ENCODE data around the gene SLC39A1. TPM values are rescaled to one million over a fixed set of nuclear protein-coding genes. Genes with fewer than 3 reads are reported as not detected.
"Not testable (repeated sequence)": the region's sequence is repeated elsewhere in the genome, so short reads cannot be mapped to it uniquely, and the experiment has no call there.

SLC39A1 gene
- total RNA-seq: 10 to 100 TPM; 51.0 to 52.1 TPM

- peak; percentile 99 for DNase-seq
- Mint-ChIP-seq H3K4me1 (ENCODE audit: low read depth) (peaks cover 51% of the 10 kb centered on the region), H3K27ac (peak within 1 kb of the TSS; percentile 88), H3K27me3 (ENCODE audit: low read depth) (no peaks in the 10 kb centered on the region), H3K36me3 (ENCODE audit: low read depth) (peaks cover 15% of the 10 kb centered on the region), H3K4me3 (peak within 1 kb of the TSS; percentile 82), H3K9me3 (no peaks in the 10 kb centered on the region)
- intact Hi-C loops (cut with micrococcal nuclease): loop anchor here (1.0 to 10.0 kb wide), 7 partner anchors 14 to 1042 kb away; partner anchors contain the start of genes ILF2, JTB, RPS27 and S100A6
- CTCF ChIA-PET: interaction anchor here (0.8 to 2.6 kb wide), 7 partner anchors 15 to 146 kb away, joined by 3 to 12 read pairs (median 5); partner anchors contain the start of genes DENND4B, JTB and RAB13
Observed at GRCh38 chr1:153963030-153963849, at the start of gene SLC39A1. SLC39A1 (minus strand) TSS chr1:153963537; CDS start chr1:153962715, 822 bp downstream.

DNA sequence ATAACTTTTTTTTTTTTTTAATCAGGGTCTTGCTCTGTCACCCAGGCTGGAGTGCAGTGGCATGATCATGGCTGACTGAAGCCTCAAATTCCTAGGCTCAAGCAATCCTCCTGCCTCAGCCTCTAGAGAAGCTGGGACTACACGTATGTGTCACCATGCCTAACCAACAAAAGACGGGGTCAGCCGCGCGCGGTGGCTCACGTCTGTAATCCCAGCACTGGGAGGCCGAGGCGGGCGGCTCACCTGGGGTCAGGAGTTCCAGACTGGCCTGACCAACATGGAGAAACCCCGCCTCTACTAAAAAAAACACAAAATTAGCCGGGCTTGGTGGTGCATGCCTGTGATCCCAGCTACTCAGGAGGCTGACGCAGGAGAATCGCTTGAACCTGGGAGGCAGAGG is 49.2 kb upstream of the SLC39A1 start:
- H3K27ac Mint-ChIP-seq; H3K36me3 Mint-ChIP-seq (ENCODE audit: low read depth); H3K4me1 Mint-ChIP-seq (ENCODE audit: low read depth); CTCF ChIA-PET; H3K4me3 Mint-ChIP-seq; DNase-seq; H3K27me3 Mint-ChIP-seq (ENCODE audit: low read depth); H3K9me3 Mint-ChIP-seq: not testable (repeated sequence)
- intact Hi-C loops (cut with micrococcal nuclease): loop anchor here (10.0 kb wide), 1 partner anchor 102 kb away; no protein-coding TSS in a partner anchor

- no peak overlapping the region for H3K4me3 Mint-ChIP-seq
- no peak overlapping the region for H3K27ac Mint-ChIP-seq
- no peaks in the 10 kb centered on the region for H3K9me3 Mint-ChIP-seq
- intact Hi-C loops (cut with micrococcal nuclease): loop anchor here (10.0 kb wide), 1 partner anchor 103 kb away; no protein-coding TSS in a partner anchor
- CTCF ChIA-PET: no interaction called here
- H3K4me1 Mint-ChIP-seq (ENCODE audit: low read depth): no peaks in the 10 kb centered on the region
- no peak for DNase-seq
- H3K27me3 Mint-ChIP-seq (ENCODE audit: low read depth): no peaks in the 10 kb centered on the region
- no peaks in the 10 kb centered on the region for H3K36me3 Mint-ChIP-seq (ENCODE audit: low read depth)
Observed at GRCh38 chr1:154012129-154012528, 48.8 kb upstream of the SLC39A1 start.

DNA sequence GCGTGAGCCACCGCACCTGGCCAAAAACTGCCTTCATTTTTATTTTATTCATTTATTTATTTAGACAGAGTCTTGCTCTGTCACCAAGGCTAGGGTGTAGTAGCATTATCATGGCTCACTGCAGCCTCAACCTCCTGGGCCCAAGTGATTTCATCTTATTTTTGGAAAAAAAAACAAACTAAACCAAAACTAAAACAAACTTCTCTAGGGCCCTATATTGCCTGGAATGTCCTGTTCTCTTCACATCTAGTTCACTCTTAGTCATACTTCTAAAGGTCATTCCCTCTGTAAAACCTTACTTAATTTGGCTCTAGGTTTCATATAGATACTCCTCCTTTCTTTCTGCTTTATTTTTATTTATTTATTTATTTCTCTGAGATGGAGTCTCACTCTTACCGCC is 42.8 kb upstream of the SLC39A1 start:
- no peak overlapping the region for H3K4me3 Mint-ChIP-seq
- DNase-seq: no peak
- H3K27ac Mint-ChIP-seq: no peak overlapping the region
- intact Hi-C loops (cut with micrococcal nuclease): no loop called here
- CTCF ChIA-PET: no interaction called here
- no peaks in the 10 kb centered on the region for H3K9me3 Mint-ChIP-seq
- H3K27me3 Mint-ChIP-seq (ENCODE audit: low read depth): no peaks in the 10 kb centered on the region
- H3K4me1 Mint-ChIP-seq (ENCODE audit: low read depth): no peaks in the 10 kb centered on the region
- H3K36me3 Mint-ChIP-seq (ENCODE audit: low read depth): no peaks in the 10 kb centered on the region

DNA sequence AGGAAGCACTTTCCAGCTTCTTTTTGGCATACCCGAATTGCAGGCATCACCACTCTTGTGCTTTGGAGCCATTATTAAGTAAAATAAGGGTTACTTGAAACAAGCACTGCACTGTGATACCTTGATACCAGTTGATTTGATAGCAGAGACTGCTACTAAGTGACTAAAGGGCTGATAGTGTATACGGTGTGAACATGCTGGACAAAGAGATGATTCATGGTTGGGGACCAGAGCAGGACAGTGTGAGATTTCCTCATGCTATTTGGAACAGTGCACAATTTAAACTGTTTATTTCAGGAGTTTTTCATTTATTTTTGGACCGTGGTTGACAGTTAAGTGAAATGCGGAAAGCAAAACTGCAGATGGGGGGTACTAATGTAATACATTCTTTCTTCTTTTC is 37.1 kb upstream of the SLC39A1 start:
- intact Hi-C loops (cut with micrococcal nuclease): no loop called here
- H3K4me1 Mint-ChIP-seq (ENCODE audit: low read depth): peaks cover 1% of the 10 kb centered on the region
- H3K9me3 Mint-ChIP-seq: no peaks in the 10 kb centered on the region
- peaks cover 6% of the 10 kb centered on the region for H3K36me3 Mint-ChIP-seq (ENCODE audit: low read depth)
- H3K27ac Mint-ChIP-seq: no peak overlapping the region
- H3K4me3 Mint-ChIP-seq: no peak overlapping the region
- no peak for DNase-seq
- no peaks in the 10 kb centered on the region for H3K27me3 Mint-ChIP-seq (ENCODE audit: low read depth)
- CTCF ChIA-PET: no interaction called here

DNA sequence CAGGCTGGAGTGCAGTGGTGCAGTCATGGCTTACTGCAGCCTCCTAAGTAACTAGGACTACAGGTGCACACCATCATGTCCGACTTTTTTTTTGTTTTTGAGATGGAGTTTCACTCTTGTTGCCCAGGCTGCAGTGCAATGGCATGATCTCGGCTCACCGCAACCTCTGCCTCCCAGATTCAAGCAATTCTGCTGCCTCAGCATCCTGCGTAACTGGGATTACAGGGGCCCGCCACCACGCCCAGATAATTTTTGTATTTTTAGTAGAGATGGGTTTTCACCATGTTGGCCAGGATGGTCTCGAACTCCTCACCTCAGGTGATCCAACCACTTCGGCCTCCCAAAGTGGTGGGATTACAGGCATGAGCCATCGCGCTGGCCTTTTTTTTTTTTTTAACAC is 33.5 kb upstream of the SLC39A1 start:
- CTCF ChIA-PET: interaction anchor here (0.7 kb wide), 1 partner anchor 76 kb away, joined by 4 read pairs; no protein-coding TSS in a partner anchor

DNA sequence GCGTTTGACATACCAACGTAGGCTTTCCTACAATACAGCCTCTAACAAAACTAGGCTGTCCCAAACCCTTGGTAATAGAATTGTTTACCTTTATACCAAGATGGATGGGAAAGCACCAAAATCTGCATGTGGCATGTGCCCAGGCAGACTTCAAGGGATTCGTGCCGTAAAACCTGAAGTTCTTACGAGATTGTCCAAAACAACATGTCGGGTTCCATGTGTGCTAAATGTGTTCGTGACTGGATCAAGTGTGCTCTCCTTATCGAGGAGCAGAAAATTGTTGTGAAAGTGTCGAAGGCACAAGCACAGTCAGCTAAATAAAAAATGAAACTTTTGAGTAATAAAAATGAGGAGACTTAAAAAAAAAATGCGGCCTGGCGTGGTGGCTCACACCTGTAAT is 32.3 kb upstream of the SLC39A1 start:
- peaks cover 24% of the 10 kb centered on the region for H3K4me1 Mint-ChIP-seq (ENCODE audit: low read depth)
- no peaks in the 10 kb centered on the region for H3K27me3 Mint-ChIP-seq (ENCODE audit: low read depth)
- no peaks in the 10 kb centered on the region for H3K9me3 Mint-ChIP-seq
- DNase-seq: no peak
- peaks cover 50% of the 10 kb centered on the region for H3K36me3 Mint-ChIP-seq (ENCODE audit: low read depth)
- CTCF ChIA-PET: interaction anchor here (1.4 kb wide), 1 partner anchor 9 kb away, joined by 3 read pairs; no protein-coding TSS in a partner anchor
- H3K27ac Mint-ChIP-seq: no peak overlapping the region
- no peak overlapping the region for H3K4me3 Mint-ChIP-seq
- intact Hi-C loops (cut with micrococcal nuclease): no loop called here

More for the DNA sequence above, 33.5 kb upstream of the SLC39A1 start:
- H3K27ac Mint-ChIP-seq; intact Hi-C loops (cut with micrococcal nuclease); DNase-seq; H3K27me3 Mint-ChIP-seq (ENCODE audit: low read depth); H3K4me3 Mint-ChIP-seq; H3K9me3 Mint-ChIP-seq: not testable (repeated sequence)
- Mint-ChIP-seq H3K36me3 (ENCODE audit: low read depth) (peaks cover 38% of the 10 kb centered on the region), H3K4me1 (ENCODE audit: low read depth) (peaks cover 19% of the 10 kb centered on the region)

DNA sequence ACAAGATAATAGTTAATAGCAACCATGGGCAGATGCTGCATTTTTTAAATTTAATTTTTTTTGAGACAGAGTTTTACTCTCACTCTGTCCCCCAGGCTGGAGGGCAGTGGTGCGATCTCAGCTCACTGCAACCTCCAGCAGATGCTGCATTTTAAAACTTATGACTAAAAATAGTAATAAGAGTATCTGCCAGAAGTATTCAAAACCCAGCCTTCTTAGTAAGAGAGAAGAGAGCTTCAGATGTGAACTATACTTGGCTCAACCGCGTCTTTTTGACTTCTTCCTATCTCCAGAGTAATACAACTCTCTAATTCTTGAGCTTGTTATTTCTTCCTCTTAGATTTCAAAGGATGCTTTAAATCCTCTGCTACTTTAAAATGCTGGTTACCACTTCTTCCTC is 31.9 kb upstream of the SLC39A1 start:
- H3K27ac Mint-ChIP-seq: no peak overlapping the region
- H3K4me3 Mint-ChIP-seq: no peak overlapping the region
- intact Hi-C loops (cut with micrococcal nuclease): no loop called here
- CTCF ChIA-PET: interaction anchor here (1.4 to 1.5 kb wide), 2 partner anchors 8 to 109 kb away, joined by 3 read pairs; no protein-coding TSS in a partner anchor
- H3K36me3 Mint-ChIP-seq (ENCODE audit: low read depth): peaks cover 52% of the 10 kb centered on the region
- DNase-seq: no peak
- no peaks in the 10 kb centered on the region for H3K27me3 Mint-ChIP-seq (ENCODE audit: low read depth)
- H3K4me1 Mint-ChIP-seq (ENCODE audit: low read depth): peaks cover 26% of the 10 kb centered on the region
- H3K9me3 Mint-ChIP-seq: no peaks in the 10 kb centered on the region

DNA sequence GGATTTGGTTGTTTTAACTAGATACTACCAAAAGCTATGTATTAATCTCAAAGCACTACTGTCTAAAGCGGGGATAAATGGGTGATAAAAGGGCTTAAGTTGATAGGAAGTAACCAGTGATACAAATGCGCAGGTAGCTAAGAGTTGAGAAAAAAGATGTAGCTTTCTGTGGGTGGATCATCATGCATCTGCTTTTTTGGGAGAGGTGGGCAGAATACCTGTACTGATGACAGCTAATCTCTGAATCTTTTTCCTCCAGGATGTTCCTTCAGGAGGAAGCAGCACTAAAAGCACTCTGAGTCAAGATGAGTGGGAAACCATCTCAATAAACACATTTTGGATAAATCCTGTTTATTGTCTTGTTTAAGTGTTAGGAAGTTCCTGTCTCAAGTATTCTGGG is 28.5 kb upstream of the SLC39A1 start:
- Mint-ChIP-seq H3K9me3 (no peaks in the 10 kb centered on the region), H3K4me1 (ENCODE audit: low read depth) (peaks cover 37% of the 10 kb centered on the region), H3K27me3 (ENCODE audit: low read depth) (no peaks in the 10 kb centered on the region), H3K4me3 (peak overlapping the region; percentile 93), H3K36me3 (ENCODE audit: low read depth) (peaks cover 52% of the 10 kb centered on the region), H3K27ac (peak overlapping the region; percentile 97)
- CTCF ChIA-PET: interaction anchor here (0.6 kb wide), 2 partner anchors 198 to 320 kb away, joined by 3 to 5 read pairs; no protein-coding TSS in a partner anchor
- intact Hi-C loops (cut with micrococcal nuclease): loop anchor here (2.0 to 5.0 kb wide), 3 partner anchors 265 to 335 kb away; partner anchors contain the start of genes ATP8B2, HAX1 and INTS3
- no peak for DNase-seq

GRCh38 chr1:153991151-153991630 is 27.9 kb upstream of the SLC39A1 start:
- no peak for DNase-seq
- Mint-ChIP-seq H3K4me3 (peak overlapping the region; percentile 93), H3K4me1 (ENCODE audit: low read depth) (peaks cover 42% of the 10 kb centered on the region), H3K27ac (peak overlapping the region; percentile 97), H3K9me3 (no peaks in the 10 kb centered on the region), H3K36me3 (ENCODE audit: low read depth) (peaks cover 51% of the 10 kb centered on the region), H3K27me3 (ENCODE audit: low read depth) (no peaks in the 10 kb centered on the region)
- intact Hi-C loops (cut with micrococcal nuclease): loop anchor here (2.0 to 5.0 kb wide), 3 partner anchors 264 to 336 kb away; partner anchors contain the start of genes ATP8B2, HAX1 and INTS3
- CTCF ChIA-PET: interaction anchor here (0.6 to 0.8 kb wide), 2 partner anchors 198 to 281 kb away, joined by 3 to 5 read pairs; no protein-coding TSS in a partner anchor

DNA sequence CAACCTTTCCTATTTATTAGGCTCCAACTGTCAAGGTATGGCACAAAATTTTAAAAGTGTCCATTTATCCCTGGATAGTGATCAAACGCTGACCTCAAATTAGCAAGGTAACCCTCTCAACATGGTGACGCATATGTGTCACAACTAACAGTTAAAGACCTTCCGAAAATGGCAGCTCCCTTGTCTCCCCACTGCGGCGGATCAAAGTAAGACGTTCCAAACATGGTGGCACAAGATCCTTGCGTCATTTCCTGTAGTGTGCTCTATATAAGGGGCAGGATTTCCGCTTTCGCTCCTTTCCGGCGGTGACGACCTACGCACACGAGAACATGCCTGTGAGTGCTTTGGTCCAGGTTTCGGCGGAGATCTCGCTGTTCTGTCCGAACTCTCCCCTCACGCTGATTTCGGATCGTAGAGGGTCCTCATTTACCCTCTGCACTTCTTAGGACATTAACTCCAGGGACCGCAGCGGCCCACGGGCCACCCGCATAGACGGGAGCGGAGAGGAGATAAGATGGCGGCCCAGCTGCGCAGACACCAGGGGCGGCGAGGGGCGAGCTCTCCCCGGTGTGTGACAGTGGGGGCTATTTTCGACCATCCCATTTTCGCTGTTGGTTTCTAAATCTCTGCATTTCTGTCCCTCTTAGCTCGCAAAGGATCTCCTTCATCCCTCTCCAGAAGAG is 27.3 kb upstream of the SLC39A1 start, which contains the start of gene RPS27:
TSS of gene RPS27 (plus strand) at position 295 of the 683 bp plus-strand sequence. CDS start at position 330, 35 bp downstream.
- Mint-ChIP-seq H3K27ac (peak within 1 kb of the TSS; percentile 97), H3K36me3 (ENCODE audit: low read depth) (peaks cover 48% of the 10 kb centered on the region), H3K27me3 (ENCODE audit: low read depth) (peaks cover 3% of the 10 kb centered on the region)

More for the DNA sequence above, 27.3 kb upstream of the SLC39A1 start, which contains the start of gene RPS27:
- Mint-ChIP-seq H3K4me3 (peak within 1 kb of the TSS; percentile 93), H3K9me3 (no peaks in the 10 kb centered on the region), H3K4me1 (ENCODE audit: low read depth) (peaks cover 47% of the 10 kb centered on the region)
- peak; percentile 93 for DNase-seq
- CTCF ChIA-PET: interaction anchor here (0.8 to 1.4 kb wide), 4 partner anchors 13 to 281 kb away, joined by 3 to 7 read pairs (median 4); partner anchors contain the start of gene JTB
- intact Hi-C loops (cut with micrococcal nuclease): loop anchor here (1.0 to 5.0 kb wide), 14 partner anchors 13 to 481 kb away; partner anchors contain the start of genes ATP8B2, CREB3L4, HAX1 and INTS3
